SK-N-DZ (cell line): Measurements from ENCODE around the gene NLRP1. TPM values are rescaled to one million over a fixed set of nuclear protein-coding genes. Genes with fewer than 3 reads are reported as not detected.

ENCODE experiments used
- DNase-seq: peaks from one replicate; pipeline ENCODE4 v3.0.0-alpha.2; 2015; ENCODE audit warnings: low spot score
- polyA plus RNA-seq, 2 experiments: library from polyadenylated mRNA; depleted of rRNA; stranded (reverse); fragments of >200 nt; gene quantifications; 2 replicates each; pipeline ENCODE4 v1.2.3, GENCODE V29; 2014

The NLRP1 gene
- polyA plus RNA-seq (2014; cell fraction: cytosol; rRNA removed): 53.0 and 58.4 TPM in 2 replicates
- 61.1 and 63.0 TPM in 2 replicates for polyA plus RNA-seq (2014; cell fraction: nucleus; rRNA removed)

DNA sequence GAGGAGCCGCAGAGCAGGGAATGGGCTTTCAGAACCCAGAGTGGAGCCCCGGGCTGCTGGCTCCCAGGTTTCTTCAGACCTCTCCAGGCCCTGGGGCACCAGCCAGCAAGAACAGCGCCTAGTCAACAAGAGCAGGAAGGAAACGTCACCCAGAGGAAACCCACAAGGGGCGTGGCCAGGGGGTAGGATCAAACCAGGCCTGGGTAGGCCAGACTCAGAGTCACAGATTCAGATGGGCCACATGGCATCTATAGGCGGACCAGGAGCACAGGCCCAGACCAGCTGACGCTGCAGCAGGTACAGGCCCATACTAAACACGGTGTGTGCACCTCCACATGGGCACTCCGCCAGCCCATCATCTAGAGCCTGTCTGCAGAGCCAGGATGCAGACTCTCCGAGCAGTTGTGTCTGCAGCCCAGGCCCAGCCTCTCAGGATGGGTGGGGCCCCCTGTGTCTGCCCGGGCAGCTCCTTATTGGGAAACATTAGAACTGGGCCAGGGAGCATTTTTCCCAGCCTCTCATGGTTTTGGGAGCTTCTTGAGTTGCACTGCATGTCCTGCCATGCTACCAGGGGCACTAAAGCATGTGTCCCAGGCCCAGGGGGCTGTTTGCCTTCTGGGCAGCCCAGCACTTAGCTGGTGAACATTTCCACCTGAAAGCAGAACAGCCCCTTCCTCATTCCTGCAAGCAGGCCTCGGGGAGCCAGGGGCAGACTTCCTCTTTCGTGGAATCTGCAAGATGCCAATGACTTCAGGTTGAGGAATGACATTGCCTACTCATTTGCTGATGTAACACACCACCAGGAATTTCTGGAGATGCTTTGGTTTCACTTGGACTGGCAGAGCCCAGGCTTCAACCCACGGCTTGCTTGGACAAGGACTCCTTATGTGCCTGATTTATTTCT is at the start of gene NLRP1:
NLRP1 (minus strand) TSS at position 127 of the 904 bp plus-strand sequence. CDS start 552 bp downstream, outside the sequence.
- no peak for DNase-seq

DNA sequence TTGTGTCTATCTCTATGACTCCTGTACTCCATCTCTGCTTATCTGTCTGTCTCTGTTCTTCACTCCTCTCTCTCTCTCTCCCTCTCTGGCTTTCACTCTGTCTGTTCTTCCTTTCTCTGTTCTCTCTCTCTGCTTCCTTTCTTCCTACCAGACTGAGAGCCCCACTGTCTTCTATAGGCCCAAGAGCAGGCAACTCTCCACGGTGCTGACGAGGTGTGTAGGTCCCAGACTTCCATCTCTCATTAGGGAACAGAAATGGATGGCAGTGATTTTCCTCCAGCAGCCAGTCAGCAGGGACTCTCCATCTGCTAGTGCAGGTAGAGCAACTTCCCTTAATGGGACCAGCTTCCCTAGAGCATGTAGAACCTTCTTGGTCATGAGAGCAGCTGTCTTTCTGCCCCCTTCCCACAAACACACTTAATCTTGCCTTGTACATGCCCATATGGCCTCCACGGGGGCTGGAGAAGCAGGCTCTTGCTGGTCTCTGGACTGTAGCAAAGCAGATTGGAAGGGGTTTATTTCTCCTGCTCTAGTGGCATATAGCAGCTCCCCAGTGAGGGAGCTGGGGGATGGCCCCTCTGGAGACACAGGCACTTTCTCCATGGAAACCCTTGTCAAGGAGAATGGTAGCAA is 47.8 kb upstream of the NLRP1 start:
- no peak for DNase-seq

GRCh38 chr17:5630434-5630833 is 46.1 kb upstream of the NLRP1 start:
- DNase-seq: no peak

- DNase-seq: peak; percentile 22
Measured at GRCh38 chr17:5629128-5629527, 44.8 kb upstream of the NLRP1 start.

GRCh38 chr17:5628262-5628661 is 44.0 kb upstream of the NLRP1 start:
- no peak for DNase-seq

DNA sequence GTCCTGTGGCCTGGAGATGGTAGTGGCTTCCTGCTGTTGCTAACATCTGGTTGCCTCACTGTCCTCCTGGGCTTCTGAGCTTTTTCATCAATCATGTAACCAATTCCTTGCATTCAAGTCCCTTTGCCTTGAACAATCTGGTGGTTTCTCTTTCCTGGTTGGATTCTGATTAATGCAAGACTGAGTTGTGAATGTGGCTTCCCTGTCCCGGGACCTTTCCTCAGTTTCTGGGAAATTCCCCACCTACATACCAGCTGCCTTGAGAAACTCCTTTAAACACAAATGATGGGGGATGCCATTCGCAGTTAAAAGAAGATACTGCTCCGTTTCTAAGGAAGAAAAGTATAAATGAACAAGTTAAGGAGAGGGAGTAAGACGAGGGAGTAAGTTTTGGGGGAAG is 39.9 kb upstream of the NLRP1 start:
- DNase-seq: no peak

DNA sequence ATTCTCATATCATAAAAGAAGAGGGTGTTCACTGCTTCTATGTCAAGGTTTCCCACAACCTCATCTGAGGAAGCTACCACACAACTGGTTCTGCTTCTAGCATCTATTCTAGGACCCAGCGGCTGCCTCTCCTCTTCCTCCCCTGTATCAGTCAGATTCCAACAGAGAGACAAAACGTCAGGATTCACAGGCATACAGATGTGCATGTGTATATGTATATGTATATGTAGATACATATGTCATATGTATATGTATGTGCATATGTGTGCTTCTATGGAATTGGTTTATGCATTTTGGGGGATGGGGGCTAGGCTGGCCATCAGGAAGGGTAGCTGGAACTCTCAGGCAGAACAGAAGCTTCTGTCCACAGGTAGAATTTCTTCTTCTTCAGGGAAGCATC is 37.4 kb upstream of the NLRP1 start:
- no peak for DNase-seq

- DNase-seq: no peak
Measured at GRCh38 chr17:5621026-5621425, 36.7 kb upstream of the NLRP1 start.

DNA sequence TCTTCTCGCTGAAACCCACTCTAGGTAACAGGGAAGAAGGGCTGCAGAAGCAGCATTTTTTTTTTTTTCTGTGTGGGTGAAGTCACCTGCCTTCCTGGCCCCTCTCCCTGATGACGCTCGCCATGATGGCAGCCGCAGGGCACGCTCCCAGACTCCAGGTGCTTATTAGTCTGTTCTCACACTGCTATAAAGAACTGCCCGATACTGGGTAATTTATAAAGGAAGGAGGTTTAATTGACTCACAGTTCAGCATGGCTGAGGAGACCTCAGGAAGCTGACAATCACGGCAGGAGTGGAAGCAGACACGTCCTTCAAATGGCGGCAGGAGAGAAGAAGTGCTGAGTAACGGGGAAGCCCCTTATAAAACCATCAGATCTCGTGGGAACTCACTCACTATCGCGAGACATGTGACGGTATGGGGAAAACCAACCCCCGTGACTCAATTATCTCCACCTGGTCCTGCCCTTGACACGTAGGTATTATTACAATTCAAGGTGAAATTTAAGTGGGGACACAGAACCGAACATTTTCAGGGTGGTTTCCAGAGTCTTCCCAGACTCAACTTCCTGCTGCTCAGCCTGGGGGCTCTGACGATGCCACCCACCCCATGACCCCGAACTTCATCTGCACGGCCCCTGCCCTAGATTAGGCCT is 34.9 kb upstream of the NLRP1 start:
- peak; percentile 42 for DNase-seq

- no peak for DNase-seq
Measured at GRCh38 chr17:5618476-5618875, 34.2 kb upstream of the NLRP1 start.

- no peak for DNase-seq
Measured at GRCh38 chr17:5615476-5615875, 31.2 kb upstream of the NLRP1 start.

GRCh38 chr17:5610956-5611355 is 26.6 kb upstream of the NLRP1 start:
- no peak for DNase-seq

GRCh38 chr17:5608399-5609112 is 24.2 kb upstream of the NLRP1 start:
- DNase-seq: no peak

DNA sequence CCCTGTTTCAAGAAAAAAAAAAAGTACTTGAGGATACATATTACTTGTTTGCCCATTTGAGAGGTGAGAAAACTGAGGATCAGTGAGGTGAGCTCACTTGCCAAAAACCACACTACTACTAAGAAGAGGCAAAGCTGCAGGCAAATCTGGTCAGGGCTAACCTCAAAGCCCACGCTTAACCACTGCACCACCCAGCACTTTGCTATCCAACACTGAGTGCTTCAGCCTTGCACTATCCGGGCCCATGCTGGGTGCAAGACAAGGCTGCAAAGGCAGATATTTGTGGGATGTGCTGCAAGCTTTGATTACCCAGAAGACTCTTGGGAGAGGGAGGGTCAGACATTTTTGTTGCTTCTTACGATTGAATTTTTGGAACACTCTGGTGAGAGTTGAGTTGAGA is 23.6 kb upstream of the NLRP1 start:
- no peak for DNase-seq

DNA sequence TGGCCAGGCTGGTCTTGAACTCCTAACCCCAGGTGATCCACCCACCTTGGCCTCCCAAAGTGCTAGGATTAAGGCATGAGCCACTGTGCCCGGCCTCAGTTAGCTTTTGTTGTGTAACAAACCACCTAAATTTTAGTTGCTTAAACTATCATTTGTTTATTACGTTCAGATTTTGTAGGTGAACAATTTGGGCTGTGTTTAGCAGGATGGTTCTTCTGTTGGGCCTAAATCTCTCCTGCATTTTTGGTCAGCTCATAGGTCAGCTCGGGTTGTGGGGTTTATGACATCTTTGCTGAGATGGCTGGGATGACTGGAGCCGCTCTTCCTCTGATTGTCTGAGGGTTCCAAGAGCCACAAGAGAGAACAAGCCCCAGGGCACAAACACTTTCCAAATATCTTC is 21.1 kb upstream of the NLRP1 start:
- DNase-seq: no peak

- no peak for DNase-seq
Measured at GRCh38 chr17:5600041-5600440, 15.7 kb upstream of the NLRP1 start.

- no peak for DNase-seq
Measured at GRCh38 chr17:5598457-5598856, 14.1 kb upstream of the NLRP1 start.

DNA sequence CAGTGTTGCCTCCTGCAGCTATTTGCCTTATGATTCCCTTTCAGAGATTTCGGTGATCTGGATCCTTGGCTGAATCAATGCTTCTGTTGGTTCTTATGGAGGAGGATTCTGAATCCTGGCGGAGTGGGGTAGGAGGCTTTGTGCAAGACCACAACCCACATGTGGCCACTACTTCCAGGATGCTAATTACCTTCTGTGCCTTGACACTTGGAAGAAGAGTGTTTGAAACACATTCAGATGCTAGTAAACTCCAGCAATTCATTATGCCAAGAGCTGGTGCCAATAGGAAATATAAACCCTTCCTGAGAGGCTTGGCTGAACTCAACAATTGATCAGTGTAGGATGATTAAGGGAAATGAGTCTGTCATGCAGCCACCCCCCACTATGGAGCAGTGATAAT is 12.1 kb upstream of the NLRP1 start:
- DNase-seq: no peak

GRCh38 chr17:5595831-5596230 is 11.5 kb upstream of the NLRP1 start:
- DNase-seq: no peak

DNA sequence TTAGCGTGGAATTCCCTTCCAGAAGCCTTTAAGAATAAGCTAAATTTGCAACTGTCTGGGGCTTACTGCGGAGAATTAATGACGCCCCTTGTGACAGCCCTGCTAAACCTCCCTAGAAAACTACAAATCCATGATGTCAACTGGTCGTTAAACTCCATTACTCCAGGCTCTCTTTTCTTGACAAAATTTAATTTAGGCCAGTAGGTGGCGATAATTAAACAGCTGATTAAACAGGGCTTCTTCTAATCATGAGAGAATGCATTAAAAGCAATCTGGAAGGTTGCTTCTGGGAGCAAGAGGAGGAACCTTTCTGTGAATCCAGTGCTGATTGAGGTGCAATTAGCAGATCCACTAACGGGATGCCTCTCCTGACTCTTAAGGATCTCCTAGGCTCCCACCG is 8.1 kb upstream of the NLRP1 start:
- DNase-seq: no peak

- no peak for DNase-seq
Measured at GRCh38 chr17:5591966-5592365, 7.7 kb upstream of the NLRP1 start.

DNA sequence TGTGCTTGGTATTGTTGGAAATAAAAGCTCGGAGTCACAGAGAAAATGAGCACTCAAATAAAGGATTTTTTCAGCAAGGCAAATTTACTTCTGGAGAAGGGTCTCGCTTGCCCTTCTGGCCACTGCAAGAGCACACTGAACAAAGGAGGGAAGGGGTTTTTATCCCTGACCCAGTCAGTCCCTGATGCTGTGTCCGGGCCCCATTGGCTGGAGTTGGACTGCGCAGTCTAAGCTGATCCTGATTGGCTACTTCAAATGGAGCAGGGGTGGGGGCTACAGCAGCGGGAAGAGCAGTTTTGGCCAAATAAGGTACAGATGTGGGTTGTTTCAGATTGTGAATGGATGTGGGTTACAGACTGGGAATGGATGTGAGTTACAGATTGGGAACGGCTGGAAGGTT is 4.3 kb upstream of the NLRP1 start:
- DNase-seq: no peak
